Measurements from ENCODE around the gene TUT7.

The TUT7 gene

GRCh38 chr9:86252870-86253269, 101.3 kb downstream of the TUT7 start:
- DNase-seq (ENCODE audit: low spot score): no peak

DNA sequence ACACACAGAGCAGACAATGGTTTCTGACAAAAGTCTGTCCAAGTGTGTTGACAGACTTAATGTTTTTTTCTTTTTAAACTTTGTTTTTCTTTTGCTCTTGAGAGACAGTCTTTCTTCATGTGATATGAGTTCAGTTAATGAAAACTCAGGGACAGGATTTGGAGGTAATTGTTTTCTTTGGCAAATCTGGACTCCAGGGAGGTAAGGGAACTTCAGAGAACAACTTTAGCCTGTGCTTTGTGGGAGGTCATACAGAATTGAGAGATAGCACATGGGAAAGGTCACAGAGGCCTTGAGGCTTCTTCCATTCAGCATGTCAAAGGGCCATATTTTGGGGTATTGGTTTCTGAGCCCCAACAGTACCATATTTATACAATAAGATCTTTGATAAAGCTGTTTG, 104.1 kb downstream of the TUT7 start:
- DNase-seq (ENCODE audit: low spot score): no peak

DNA sequence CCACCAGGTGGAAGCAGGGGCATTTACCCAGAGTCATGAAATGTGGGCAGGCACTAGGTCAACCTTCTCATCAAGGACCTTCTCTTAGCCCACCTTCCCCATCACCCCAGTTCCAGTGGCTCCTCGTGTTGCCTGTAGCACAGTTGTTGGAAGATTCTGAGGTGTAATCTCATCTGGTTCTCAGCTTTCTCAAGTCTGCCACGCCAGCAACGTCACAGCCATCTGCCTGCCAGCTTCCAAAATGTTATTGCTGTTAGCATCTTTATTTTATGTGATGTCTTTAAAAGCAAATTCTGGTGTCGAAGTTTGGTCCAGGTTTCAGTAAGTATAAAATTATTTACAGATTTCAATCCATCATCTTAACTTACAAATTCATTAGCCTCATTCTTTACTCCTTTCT, 105.5 kb downstream of the TUT7 start:
- no peak for DNase-seq (ENCODE audit: low spot score)

DNA sequence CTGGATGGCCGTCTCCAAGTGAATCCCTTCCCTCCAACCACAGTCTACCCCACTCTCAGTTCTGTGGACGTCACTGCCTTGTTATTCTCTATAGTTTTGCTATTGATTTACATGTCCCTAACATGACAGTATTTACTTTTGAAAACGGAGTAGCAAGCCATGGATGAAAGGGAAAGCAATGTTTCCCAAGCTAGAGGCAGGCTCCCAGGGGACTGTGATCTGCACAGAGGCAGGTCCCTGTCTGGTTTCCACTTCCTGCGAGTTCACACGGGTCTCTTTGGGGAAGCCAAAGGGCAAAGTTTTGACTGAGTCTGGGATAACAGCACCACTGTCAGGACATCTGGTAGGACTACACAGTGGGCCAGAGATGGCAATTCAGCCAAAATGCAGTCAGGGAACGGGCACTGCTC, 107.5 kb downstream of the TUT7 start:
- DNase-seq (ENCODE audit: low spot score): no peak

GRCh38 chr9:86242071-86242470, 112.1 kb downstream of the TUT7 start:
- DNase-seq (ENCODE audit: low spot score): no peak

DNA sequence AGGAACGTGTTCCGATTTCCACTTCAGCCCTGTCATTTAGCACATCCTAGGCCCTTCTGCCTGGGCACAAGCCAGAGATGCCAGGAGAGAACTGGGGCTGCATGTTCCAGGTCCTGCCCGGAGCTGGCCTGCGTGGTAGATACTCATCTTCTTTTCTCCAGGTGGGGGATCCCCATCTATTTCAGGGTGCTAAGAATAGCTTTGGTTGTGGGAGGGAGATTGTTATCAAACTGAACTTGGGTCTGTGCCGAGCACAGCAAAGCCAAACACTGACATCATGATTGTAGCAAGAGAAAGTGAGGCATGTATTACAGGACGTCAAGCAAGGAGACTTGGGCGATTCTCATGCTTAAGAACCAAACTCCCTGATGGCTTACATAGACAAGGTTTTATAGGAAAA, 113.0 kb downstream of the TUT7 start:
- DNase-seq (ENCODE audit: low spot score): no peak

GRCh38 chr9:86238861-86239770, 115.1 kb downstream of the TUT7 start:
- DNase-seq (ENCODE audit: low spot score): no peak
